Fibroblast of mammary gland (primary cell): ENCODE results near the gene CRISPLD2.

Source experiments
- DNase-seq: peaks from one replicate; pipeline ENCODE4 v3.0.0-alpha.2; 2010; ENCODE audit warnings: low read depth
- H3K4me3 ChIP-seq: 2 replicates; pipeline ENCODE4 v1.5.1; 2011; ENCODE audit warnings: low read depth, mild to moderate bottlenecking, low read length, moderate library complexity; ENCODE audit not compliant: control insufficient read depth
- CTCF ChIP-seq: conservative IDR thresholded peaks from 2 replicates; pipeline ENCODE4 v1.5.1; 2011; ENCODE audit warnings: low read depth, low read length, inconsistent platforms; ENCODE audit not compliant: control insufficient read depth, insufficient read depth

The CRISPLD2 gene

GRCh38 chr16:84816023-84816422 is 3.8 kb upstream of the CRISPLD2 start:
- no peak overlapping the region for H3K4me3 ChIP-seq
- no peak for TF ChIP-seq CTCF
- no peak for DNase-seq

DNA sequence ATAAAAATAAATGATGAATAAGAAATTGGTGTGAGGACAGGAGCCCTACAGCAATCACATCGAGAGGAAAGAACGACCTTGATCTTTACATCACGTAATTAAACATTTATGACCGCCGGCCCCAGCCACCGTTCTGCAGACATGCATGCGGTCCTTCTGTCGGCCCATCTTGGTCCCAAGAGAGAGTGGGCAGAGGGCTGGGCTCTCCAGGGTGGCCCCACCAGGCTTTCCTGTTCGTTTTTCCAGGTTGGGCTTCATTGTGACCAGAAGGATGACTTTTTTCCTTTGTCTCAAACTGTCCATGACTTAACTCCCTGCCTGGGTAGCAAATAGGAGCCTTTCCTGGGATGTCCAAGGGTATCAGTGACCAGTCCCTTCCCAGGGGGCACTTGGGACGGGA is 3.3 kb upstream of the CRISPLD2 start:
- no peak for TF ChIP-seq CTCF
- DNase-seq: no peak
- H3K4me3 ChIP-seq: no peak overlapping the region

DNA sequence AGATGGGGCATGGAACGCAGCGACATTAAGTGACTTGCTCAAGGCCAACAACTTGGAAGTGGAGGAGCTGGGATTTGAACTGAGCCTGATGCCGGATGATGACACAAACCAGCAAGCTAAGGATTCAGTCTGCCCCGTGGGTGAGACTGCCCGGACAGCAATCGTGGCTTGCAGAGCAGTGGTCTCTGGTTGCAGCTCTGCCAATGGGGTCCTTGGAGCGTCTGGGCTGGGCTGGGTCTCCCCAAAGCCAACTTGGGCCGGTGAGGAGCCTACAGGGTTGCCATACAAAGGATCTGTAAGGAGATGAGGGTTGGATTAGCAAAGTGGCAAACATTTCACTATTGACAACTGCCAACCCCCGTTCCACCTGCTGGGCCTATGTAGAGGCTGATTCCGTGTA is 2.6 kb upstream of the CRISPLD2 start:
- no peak for TF ChIP-seq CTCF
- no peak overlapping the region for H3K4me3 ChIP-seq
- no peak for DNase-seq

DNA sequence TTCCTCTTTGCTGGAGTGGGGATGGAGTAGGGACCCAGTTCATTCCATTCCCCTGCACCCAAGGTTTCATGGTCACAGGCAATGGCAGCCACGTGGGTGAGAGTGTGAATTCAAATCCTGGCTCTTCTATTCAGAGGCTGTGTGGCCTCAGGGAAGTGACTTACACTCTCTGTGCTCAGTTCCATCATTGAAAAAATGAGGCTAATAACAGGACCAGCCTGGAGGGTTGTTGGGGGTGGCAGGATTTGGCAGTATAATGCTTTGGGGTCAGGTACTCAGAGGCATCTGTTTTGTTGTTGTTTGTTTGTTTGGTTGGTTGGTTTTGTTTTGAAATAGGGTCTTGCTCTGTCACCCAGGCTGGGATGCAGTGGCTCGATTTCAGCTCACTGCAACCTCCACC is 2.2 kb upstream of the CRISPLD2 start:
- DNase-seq: no peak
- H3K4me3 ChIP-seq: no peak overlapping the region
- no peak for TF ChIP-seq CTCF

- no peak for TF ChIP-seq CTCF
- no peak for DNase-seq
- no peak overlapping the region for H3K4me3 ChIP-seq
Measured at GRCh38 chr16:84818133-84818532, 1.7 kb upstream of the CRISPLD2 start.

- H3K4me3 ChIP-seq: peak overlapping the region; percentile 20
- no peak for TF ChIP-seq CTCF
- no peak for DNase-seq
Measured at GRCh38 chr16:84818989-84819643, 669 bp upstream of the CRISPLD2 start.

DNA sequence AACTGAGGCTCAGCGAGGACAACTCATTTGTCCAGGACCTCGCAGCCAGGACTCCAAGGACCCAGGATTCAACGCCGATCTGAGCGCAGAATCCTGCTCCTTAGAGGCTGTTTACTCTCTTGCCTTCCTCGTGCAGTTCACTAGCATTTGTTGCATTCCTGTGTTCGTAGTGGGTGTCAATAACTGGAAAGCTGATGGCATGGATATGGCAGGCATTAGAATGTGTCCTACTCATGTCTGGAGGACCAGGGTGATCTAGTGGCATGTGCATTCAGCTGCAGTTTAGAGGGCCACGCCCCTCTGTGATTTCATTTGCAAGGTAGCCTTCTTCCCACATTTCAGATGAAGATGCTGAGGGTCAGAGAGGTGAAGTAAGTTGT is 510 bp downstream of the CRISPLD2 start:
- no peak for TF ChIP-seq CTCF
- DNase-seq: peak; percentile 46
- peak overlapping the region; percentile 72 for H3K4me3 ChIP-seq
